Measurements from ENCODE around the gene CALB2. TPM values are rescaled to one million over a fixed set of nuclear protein-coding genes. Genes with fewer than 3 reads are reported as not detected.

Gene CALB2
- total and polyA plus RNA-seq, 2 of the 8 experiments (the other 6 are each of a cell fraction or from before 2014, with no cell fraction given): 1.9 to 2.6 TPM

- Histone ChIP-seq H3K56ac (replicated peaks; ENCODE audit: insufficient read length, low read depth, low read length) (no peak overlapping the region), H2AFZ (ENCODE audit: low read length) (no peak overlapping the region), H3K4me1 (replicated peaks in 1 of 4; ENCODE audit: control insufficient read depth in 3 of 4, insufficient read depth in 4 of 4, low read length in 3 of 4) (peaks cover 0 to 5% (median 3%) of the 10 kb centered on the region in 4 experiments; a peak in 5 of 7 replicates), H3K9me3 (ENCODE audit: insufficient read depth in 2 of 2, low read depth in 1 of 2, low read length in 1 of 2) (no peaks in the 10 kb centered on the region), H3K23ac (ENCODE audit: insufficient read length) (no peak overlapping the region), H2BK20ac (ENCODE audit: low read length) (no peak overlapping the region), H3K18ac (ENCODE audit: extremely low read depth, low read length) (no peak overlapping the region), H3K36me3 (ENCODE audit: control insufficient read depth in 2 of 4, insufficient read depth in 4 of 4, low read length in 3 of 4) (no peaks in the 10 kb centered on the region), H3K79me2 (ENCODE audit: control insufficient read depth in 1 of 2, insufficient read depth in 2 of 2, low read length in 2 of 2) (no peaks in the 10 kb centered on the region), H4K8ac (ENCODE audit: extremely low read depth, insufficient read depth, low read length) (no peak overlapping the region), H3K27ac (ENCODE audit: low read depth, low read length) (no peak overlapping the region), H3K9ac (replicated peaks in 1 of 4; ENCODE audit: extremely low read depth in 1 of 4, low read depth in 3 of 4, low read length in 3 of 4) (no peak overlapping the region), H2BK5ac (ENCODE audit: low read depth, low read length) (no peak overlapping the region), H2AK5ac (ENCODE audit: low read depth, low read length) (no peak overlapping the region), H4K5ac (ENCODE audit: insufficient read length, low read depth, low read length) (no peak overlapping the region), H3K4ac (replicated peaks; ENCODE audit: insufficient read length, low read depth, low read length) (no peak overlapping the region), H3K4me2 (ENCODE audit: insufficient read depth in 1 of 2, low read depth in 2 of 2, low read length in 2 of 2) (no peak overlapping the region), H3K27me3 (replicated peaks in 1 of 4; ENCODE audit: control insufficient read depth in 3 of 4, extremely low read depth in 1 of 4, insufficient read depth in 3 of 4, low read length in 3 of 4) (peaks cover 0 to 13% (median 5%) of the 10 kb centered on the region in 4 experiments; a peak in 4 of 7 replicates), H3K14ac (ENCODE audit: insufficient read length) (no peak overlapping the region), H2BK15ac (ENCODE audit: low read length) (no peak overlapping the region), H3K4me3 (ENCODE audit: extremely low read depth in 1 of 4, insufficient read depth in 2 of 4, low read depth in 3 of 4, low read length in 4 of 4) (no peak overlapping the region), H4K20me1 (replicated peaks in 1 of 2; ENCODE audit: control insufficient read depth in 1 of 2, insufficient read depth in 2 of 2, low read length in 2 of 2) (peaks cover 0 to 3% of the 10 kb centered on the region in 2 experiments), H4K91ac (replicated peaks; ENCODE audit: insufficient read length, low read length) (no peak overlapping the region), H2BK120ac (replicated peaks; ENCODE audit: low read depth, low read length) (no peak overlapping the region), H3K79me1 (ENCODE audit: low read depth, low read length) (peaks cover under 1% of the 10 kb centered on the region; the same call in 1 of the 2 replicates), H2BK12ac (ENCODE audit: low read depth, low read length) (no peak overlapping the region), H3K23me2 (ENCODE audit: low read depth, low read length) (peaks cover 5% of the 10 kb centered on the region; the same call in 1 of the 2 replicates)
- ChIA-PET CTCF (ENCODE audit: partially characterized antibody) (interaction anchor here (0.7 to 7.8 kb wide), 8 partner anchors 12 to 129 kb away, joined by 3 to 99 read pairs (median 4); partner anchors contain the start of gene CHST4), POLR2A (ENCODE audit: partially characterized antibody) (no interaction called here)
- FAIRE-seq (no peak), DNase-seq (ENCODE audit: low read depth in 1 of 2, low spot score in 2 of 2) (no peak)
- 74% methylated on average over 6 of the region's 7 CpGs; no CpG with 5 or more reads in 1 of the 2 experiments for WGBS, 2 experiments (ENCODE audit: extremely low coverage in 1 of 2, insufficient coverage in 1 of 2, insufficient read length in 1 of 2, insufficient replicate concordance in 2 of 2, low coverage in 1 of 2, low lambda C conversion rate in 2 of 2, missing lambda C conversion rate in 1 of 2)
- TF ChIP-seq CHD2 (IDR thresholded peaks at IDR 0.05; ENCODE audit: low read length) (no peak), GABPA (IDR thresholded peaks at IDR 0.05; ENCODE audit: borderline replicate concordance, insufficient read depth, low read length) (no peak), TCF12 (IDR thresholded peaks at IDR 0.05; ENCODE audit: low read depth, low read length) (no peak), MAX (IDR thresholded peaks at IDR 0.05) (no peak), NRF1 (IDR thresholded peaks at IDR 0.05; ENCODE audit: low read depth, low read length) (no peak), RNF2 (IDR thresholded peaks at IDR 0.05; ENCODE audit: borderline replicate concordance, low read depth, low read length, missing control alignments, poor library complexity, severe bottlenecking) (no peak), SRF (IDR thresholded peaks at IDR 0.05; ENCODE audit: low read depth, low read length) (no peak), CHD1 (IDR thresholded peaks at IDR 0.05; ENCODE audit: low read depth, low read length) (no peak), EP300 (IDR thresholded peaks at IDR 0.05; ENCODE audit: borderline replicate concordance in 1 of 2, low read depth in 2 of 2, low read length in 2 of 2) (no peak), RAD21 (IDR thresholded peaks at IDR 0.05 in 1 of 2, conservative IDR thresholded peaks at IDR 0.05 in 1 of 2; ENCODE audit: low read depth in 2 of 2, low read length in 2 of 2) (no peak), TBP (IDR thresholded peaks at IDR 0.05; ENCODE audit: low read depth, low read length) (no peak), MAFK (IDR thresholded peaks at IDR 0.05; ENCODE audit: low read depth, low read length) (no peak), ATF3 (IDR thresholded peaks at IDR 0.05; ENCODE audit: insufficient read depth, low read depth, low read length) (no peak)
Measured at GRCh38 chr16:71423865-71424264, 65.3 kb downstream of the CALB2 start.

Data from H1 (cell line).